DMS 273 (cell line): ENCODE measurements around the gene TTLL13.
"Not testable (repeated sequence)": the region's sequence is repeated elsewhere in the genome, so short reads cannot be mapped to it uniquely, and the experiment has no call there.

ENCODE experiments used
- DNase-seq: peaks from one replicate; lab custom pipeline; 2025; ENCODE audit not compliant: unreplicated experiment; lab: John Stamatoyannopoulos, UW

The TTLL13 gene

GRCh38 chr15:90233387-90234095 lies 15.8 kb upstream of the TTLL13 start, which contains the start of gene CIB1:
Gene CIB1, minus strand, starts transcription at chr15:90233941. Its CDS starts 56 bp downstream, at chr15:90233885.
- DNase-seq = peak; percentile 95

DNA sequence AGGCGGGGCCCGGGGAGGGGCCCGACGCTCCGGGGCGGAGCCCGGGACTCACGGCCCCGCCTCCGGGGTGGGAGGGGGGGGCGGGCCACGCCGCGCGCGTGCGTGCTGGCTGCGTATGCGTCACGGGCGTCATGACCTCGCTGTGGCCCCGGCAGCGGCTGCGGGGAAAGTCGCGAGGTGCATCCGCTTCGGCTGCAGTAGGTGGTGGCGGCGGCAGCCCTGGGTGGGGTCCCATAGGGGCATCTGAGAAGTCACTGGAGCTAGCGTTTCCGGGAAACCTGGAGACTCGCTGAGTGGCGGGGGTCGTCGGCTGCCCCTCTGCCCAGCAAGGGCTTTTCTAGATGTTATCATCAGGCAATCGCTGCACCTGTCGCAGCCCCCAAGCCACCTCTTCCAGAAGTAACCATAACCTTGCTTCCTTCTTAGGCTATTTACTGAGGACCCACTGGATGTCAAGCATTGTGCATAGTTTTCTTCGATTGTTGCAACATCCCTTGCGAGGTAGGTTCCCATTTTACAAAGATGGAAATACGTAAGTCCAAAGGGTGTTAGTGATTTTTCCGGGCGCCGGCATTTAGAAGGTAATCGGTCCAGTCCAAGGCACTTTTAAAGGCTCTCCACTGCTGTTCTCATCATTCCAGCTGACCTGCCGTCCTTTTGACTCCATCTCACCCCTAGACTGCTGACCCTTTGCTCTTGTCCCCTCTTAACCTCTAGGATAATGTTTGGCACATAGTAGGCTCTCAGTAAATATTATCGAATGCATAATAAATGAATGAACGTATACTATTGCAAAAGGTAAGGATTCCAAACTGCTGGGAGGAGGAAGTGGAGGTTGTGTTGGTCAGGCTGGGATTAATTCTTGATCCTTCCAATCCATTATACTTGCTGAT lies 15.0 kb upstream of the TTLL13 start, which contains the start of gene GDPGP1:
Gene GDPGP1 (plus strand): TSS at position 114 of the 893 bp plus-strand sequence. CDS start 6,700 bp downstream, outside the sequence.
- peak; percentile 38 for DNase-seq

- DNase-seq = no peak
Measured at GRCh38 chr15:90239371-90239770, 10.0 kb upstream of the TTLL13 start.

GRCh38 chr15:90240856-90241255 lies 8.5 kb upstream of the TTLL13 start:
- DNase-seq = peak; percentile 63

DNA sequence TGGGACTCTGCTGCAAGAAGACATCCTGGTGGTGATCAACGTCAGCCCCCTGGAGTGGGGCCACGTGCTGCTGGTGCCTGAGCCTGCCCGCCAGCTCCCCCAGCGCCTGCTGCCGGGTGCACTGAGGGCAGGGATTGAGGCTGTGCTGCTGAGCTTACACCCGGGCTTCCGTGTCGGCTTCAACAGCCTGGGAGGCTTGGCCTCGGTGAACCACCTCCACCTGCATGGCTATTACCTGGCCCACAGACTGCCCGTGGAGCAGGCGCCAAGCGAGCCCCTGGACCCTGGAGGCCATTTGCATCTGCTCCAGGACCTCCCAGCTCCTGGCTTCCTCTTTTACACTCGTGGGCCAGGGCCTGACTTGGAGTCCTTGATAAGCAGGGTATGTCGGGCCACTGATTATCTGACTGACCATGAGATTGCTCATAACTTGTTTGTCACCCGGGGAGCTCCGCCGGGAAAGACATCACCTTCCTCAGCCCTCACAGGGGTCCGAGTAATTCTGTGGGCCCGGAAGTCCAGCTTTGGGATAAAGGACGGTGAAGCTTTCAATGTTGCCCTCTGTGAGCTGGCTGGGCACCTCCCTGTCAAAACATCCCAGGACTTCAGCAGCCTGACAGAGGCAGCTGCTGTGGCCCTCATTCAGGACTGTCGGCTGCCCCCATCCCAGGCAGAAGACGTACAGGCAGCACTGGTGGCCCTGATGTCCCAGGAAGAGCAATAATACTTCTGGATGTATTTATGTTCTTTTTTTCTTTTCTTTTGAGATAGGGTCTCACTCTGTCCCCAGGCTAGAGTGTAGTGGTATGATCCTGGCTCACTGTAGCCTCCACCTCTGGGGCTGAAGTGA lies 7.8 kb upstream of the TTLL13 start:
- peak; percentile 47 for DNase-seq

- DNase-seq = no peak
Measured at GRCh38 chr15:90243943-90244639, 5.3 kb upstream of the TTLL13 start.

DNA sequence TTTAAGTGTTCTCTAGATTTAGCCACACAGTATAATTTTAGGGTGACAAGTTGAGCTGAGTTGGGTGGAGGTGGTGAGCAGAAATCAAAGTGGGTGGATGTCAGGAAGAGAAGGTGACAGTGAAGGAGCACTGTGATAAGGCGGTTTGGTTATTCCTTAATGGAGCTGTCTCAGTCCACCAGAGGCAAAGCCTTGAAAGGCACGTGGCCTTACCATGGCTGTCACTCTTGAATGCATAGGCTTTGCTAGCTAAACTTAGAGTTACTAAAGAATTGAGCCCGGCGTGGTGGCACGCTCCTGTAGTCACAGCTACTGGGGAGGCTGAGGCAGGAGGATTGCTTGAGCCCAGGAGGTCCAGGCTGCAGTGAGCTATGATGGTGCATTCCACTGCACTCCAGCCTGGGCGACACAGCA lies 560 bp upstream of the TTLL13 start:
- DNase-seq = peak; percentile 5

GRCh38 chr15:90257776-90258175 lies 8.4 kb downstream of the TTLL13 start:
- DNase-seq = no peak

- DNase-seq = no peak
Measured at GRCh38 chr15:90259524-90259923, 10.2 kb downstream of the TTLL13 start.

DNA sequence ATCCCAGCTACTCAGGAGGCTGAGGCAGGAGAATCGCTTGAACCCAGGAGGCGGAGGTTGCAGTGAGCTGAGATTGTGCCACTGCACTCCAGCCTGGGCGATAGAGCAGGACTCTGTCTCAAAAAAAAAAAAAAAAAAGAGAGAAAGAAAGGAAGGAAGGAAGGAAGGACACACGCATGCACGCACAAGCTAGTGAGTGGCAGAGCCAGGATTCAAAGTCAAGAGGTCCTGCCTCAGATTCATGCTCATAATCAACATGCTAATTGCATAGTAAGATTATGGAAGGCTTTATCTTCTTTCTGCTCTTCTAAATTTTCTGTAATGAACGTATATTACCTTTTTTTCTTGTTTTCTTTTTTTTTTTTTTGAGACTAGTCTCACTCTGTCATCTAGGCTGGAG lies 11.4 kb downstream of the TTLL13 start:
- DNase-seq = not testable (repeated sequence)

DNA sequence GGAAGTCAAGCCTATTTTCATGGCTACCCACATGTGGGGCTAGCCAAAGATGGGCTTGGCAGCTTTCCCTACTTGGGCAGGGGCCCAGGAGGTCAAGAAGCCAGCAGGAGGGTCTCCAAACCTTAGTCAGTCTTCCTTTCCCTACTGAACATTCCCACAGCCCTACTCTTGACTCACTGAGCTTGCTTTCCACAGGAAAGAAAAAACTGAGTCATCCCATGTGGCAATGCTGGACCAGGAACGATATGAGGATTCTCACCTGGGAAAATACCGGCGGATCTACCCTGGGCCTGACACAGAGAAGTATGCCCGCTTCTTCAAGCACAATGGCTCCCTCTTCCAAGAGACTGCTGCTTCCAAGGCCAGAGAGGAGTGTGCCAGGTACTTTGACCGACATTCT lies 12.5 kb downstream of the TTLL13 start:
- DNase-seq = no peak

- no peak for DNase-seq
Measured at GRCh38 chr15:90262426-90262825, 13.1 kb downstream of the TTLL13 start.

GRCh38 chr15:90264671-90265070 lies 15.3 kb downstream of the TTLL13 start:
- DNase-seq = no peak

- peak; percentile 90 for DNase-seq
Measured at GRCh38 chr15:90265271-90266060, 16.1 kb downstream of the TTLL13 start, which contains the start of gene NGRN. Gene NGRN, plus strand, starts transcription at chr15:90265672. Its CDS starts 41 bp downstream, at chr15:90265713.

- peak; percentile 58 for DNase-seq
Measured at GRCh38 chr15:90266061-90266431, 16.7 kb downstream of the TTLL13 start.

- DNase-seq = peak; percentile 19
Measured at GRCh38 chr15:90266485-90266884, 17.1 kb downstream of the TTLL13 start.

DNA sequence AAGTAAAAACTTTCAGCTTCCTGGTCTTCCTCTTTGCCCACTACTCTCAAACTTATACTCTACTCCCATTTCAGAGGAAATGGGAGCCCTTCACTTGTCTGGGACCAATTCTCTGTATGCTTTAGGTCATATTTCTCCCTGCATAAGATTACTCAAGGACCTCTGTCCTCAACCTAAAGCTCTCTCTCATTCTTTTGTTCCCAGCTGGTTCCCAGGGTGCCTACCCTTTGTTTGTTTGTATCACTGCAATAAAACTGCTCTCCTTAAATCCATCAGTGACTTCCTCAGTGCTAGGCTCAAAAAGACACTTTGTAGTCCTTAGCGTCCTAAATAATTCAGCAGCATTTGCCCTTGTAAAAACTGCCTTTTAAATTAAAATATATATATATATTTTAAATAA lies 19.1 kb downstream of the TTLL13 start:
- DNase-seq = no peak

DNA sequence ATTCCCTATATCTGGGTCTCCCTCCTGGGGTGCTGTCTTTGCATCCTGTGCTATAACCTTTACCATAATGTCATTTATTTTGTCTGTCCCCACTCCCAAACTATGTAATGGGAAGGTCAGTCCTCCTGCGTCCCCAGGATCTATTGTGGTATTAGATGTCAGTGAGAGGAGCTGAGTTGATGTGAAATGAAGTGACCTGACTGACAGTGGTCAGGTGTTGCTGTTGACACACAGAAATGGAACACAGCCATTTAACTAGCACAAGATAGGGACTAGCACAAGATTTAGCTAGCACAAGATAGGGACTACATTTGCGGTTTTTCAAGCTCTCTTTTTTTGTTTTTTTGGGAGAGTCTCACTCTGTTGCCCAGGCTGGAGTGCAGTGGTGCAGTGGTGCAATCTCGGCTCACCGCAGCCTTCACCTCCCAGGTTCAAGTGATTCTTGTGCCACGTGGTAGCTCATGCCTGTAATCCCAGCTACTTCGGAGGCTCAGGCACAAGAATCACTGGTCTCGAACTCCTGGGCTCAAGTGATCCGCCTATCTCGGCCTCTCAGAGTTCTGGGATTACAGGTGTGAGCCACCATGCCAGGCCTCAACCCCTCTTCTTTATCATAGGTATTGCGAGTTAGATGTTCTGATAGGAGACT lies 21.3 kb downstream of the TTLL13 start:
- no peak for DNase-seq
